ENCODE measurements around the gene ACTR3C. TPM values are rescaled to one million over a fixed set of nuclear protein-coding genes. Genes with fewer than 3 reads are reported as not detected.

The ACTR3C gene
- total RNA-seq, 1 experiment from 2014 or later, result 2.2 TPM

- H2BK20ac ChIP-seq (ENCODE audit: low read depth, low read length, poor library complexity, severe bottlenecking), result no peak overlapping the region
- H3K14ac ChIP-seq (ENCODE audit: insufficient read depth, low read length), result peak overlapping the region; percentile 5; the same call in 1 of the 2 replicates
- H2BK120ac ChIP-seq (ENCODE audit: low read depth, low read length, poor library complexity, severe bottlenecking), result no peak overlapping the region
- no peak overlapping the region for H4K5ac ChIP-seq (ENCODE audit: insufficient read length, low read depth, low read length)
- H3K56ac ChIP-seq (ENCODE audit: insufficient read length, low read depth, low read length), result no peak overlapping the region
- no peak overlapping the region for H3K27ac ChIP-seq (ENCODE audit: insufficient read length, low read depth, low read length)
- no peak overlapping the region for H4K8ac ChIP-seq (replicated peaks; ENCODE audit: insufficient read length, low read depth, low read length)
- no peak overlapping the region for H4K91ac ChIP-seq (ENCODE audit: insufficient read length, low read depth, low read length)
- Mint-ChIP-seq H3K4me3 (peak overlapping the region in 1 of 2 experiments; percentile 87; a peak in 2 of 5 replicates), H3K4me1 (peaks cover 34 to 44% of the 10 kb centered on the region in 2 experiments), H3K36me3 (ENCODE audit: insufficient read depth in 1 of 3, low read depth in 3 of 3) (peaks cover 0 to 28% (median 0%) of the 10 kb centered on the region in 3 experiments; a peak in 2 of 7 replicates), H3K9me3 (no peaks in the 10 kb centered on the region), H3K27me3 (ENCODE audit: low read depth) (peaks cover 30% of the 10 kb centered on the region), H3K27ac (peak overlapping the region in 1 of 3 experiments; percentile 86; a peak in 2 of 7 replicates)
- H3K4me2 ChIP-seq (ENCODE audit: insufficient read depth, insufficient read length, low read length), result no peak overlapping the region
- peaks cover 5% of the 10 kb centered on the region for H3K4me1 ChIP-seq (ENCODE audit: insufficient read depth, low read length)
- no peak for TF ChIP-seq CTCF (conservative IDR thresholded peaks at IDR 0.05)
- no peaks in the 10 kb centered on the region for H3K9me3 ChIP-seq (ENCODE audit: control insufficient read depth, low read depth, low read length)
- no peak overlapping the region for H3K4ac ChIP-seq (ENCODE audit: low read depth, low read length)
- H3T11ph ChIP-seq (ENCODE audit: low read length), result no peak overlapping the region
- H2BK15ac ChIP-seq (ENCODE audit: low read depth, low read length), result no peak overlapping the region
- H3K23ac ChIP-seq (ENCODE audit: insufficient read length, low read depth, low read length), result no peak overlapping the region
- no peak overlapping the region for H2BK12ac ChIP-seq (ENCODE audit: insufficient read length, low read depth, low read length)
- H3K79me1 ChIP-seq (ENCODE audit: insufficient read depth, low read depth, low read length, poor library complexity, severe bottlenecking), result no peaks in the 10 kb centered on the region
- no CpG with 5 or more reads among the region's 4 CpGs for WGBS (ENCODE audit: extremely low coverage, insufficient read length, low lambda C conversion rate)
- H2AFZ ChIP-seq (ENCODE audit: low read length), result no peak overlapping the region
- H3K27me3 ChIP-seq (ENCODE audit: insufficient read depth, low read length), result no peaks in the 10 kb centered on the region
- peaks cover 7% of the 10 kb centered on the region for H3K23me2 ChIP-seq (ENCODE audit: insufficient read length, low read depth, low read length, poor library complexity, severe bottlenecking)
- no peak for DNase-seq
- no peaks in the 10 kb centered on the region for H3K79me2 ChIP-seq (ENCODE audit: insufficient read depth, low read length)
- H3K18ac ChIP-seq (ENCODE audit: insufficient read length, low read depth, low read length), result peak overlapping the region; percentile 15
- no peak overlapping the region for H3K9ac ChIP-seq (ENCODE audit: extremely low read depth, insufficient read length, low read length)
- no peaks in the 10 kb centered on the region for H4K20me1 ChIP-seq (ENCODE audit: control insufficient read depth, insufficient read depth, insufficient read length)
- no peak overlapping the region for H2AK5ac ChIP-seq (ENCODE audit: insufficient read length, low read length)
- H2BK5ac ChIP-seq (ENCODE audit: insufficient read length, low read length), result no peak overlapping the region
Measured at GRCh38 chr7:150322114-150322832, 1.1 kb downstream of the ACTR3C start.

Measured in H9 (cell line).